ENCODE measurements around the gene DPH3.

Gene DPH3

DNA sequence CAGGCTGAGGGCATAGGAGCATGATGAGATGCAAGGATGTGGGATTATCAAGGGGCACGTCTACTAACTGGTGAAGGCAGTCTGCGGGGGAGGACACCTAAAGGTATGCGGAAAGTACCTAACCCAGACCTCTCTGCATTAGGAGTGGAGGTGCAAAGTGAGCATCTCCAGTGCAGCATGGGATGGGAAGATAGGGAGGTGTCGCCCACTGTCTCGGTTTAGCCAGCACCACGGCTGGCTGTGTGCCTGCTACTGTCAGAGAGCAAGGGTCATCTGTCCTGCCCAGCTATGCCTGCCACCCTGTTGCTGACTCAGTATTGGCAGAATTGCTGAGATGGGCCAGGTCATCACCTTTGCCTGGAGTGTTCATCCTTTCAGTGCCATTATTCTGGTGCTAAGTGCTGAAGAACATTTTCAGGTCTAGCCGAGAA is 40.4 kb upstream of the DPH3 start:
- no peak for TF ChIP-seq ZFX (IDR thresholded peaks at IDR 0.05)
- TF ChIP-seq CTCF (conservative IDR thresholded peaks at IDR 0.05), result no peak
- no peak overlapping the region for H3K27ac ChIP-seq

DNA sequence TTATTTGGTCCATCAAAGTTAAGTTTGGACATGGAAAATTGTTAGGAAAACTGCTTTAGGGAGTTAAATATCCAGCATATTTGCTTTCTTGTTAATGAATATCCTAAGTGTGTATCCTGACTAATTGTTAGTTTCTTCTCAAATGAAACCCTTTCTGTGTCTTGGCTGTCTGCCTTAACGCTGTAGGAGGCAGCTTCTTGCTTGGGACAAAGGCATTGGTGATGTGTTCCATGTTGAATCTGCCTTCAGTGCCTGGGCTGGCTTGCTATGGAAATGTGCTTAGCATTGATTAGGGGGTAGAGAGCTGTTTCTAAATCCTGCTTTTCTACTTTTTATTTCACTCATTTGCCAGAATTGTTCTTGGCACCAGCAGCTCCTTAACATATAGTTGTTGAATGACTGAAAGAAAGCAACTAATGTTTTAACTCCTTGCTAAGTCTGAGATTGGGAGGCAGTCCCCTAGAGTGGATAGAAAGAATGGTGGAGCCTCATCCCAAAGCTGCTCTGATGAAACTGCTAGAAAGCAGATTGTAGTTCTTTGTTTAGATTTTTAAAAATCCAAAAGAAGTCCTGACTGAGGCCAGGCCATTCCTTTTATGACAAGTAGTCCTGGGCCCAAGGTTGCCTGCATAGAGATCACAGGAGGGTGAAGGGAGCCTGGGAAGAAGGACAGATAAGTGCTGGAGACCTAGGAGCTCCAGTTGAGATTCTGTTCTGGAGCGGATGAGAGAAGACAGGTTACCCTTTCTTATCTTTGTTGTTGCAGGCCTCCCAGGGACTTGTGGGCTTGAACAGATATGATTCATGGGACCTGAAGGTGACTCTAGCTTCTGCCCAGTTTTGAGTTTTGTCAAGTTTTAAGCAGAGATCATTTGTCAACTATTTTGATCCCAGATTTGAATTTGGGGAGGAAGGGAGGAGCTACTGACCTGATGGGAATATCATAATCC is 39.6 kb upstream of the DPH3 start:
- H3K27ac ChIP-seq, result no peak overlapping the region
- TF ChIP-seq ZFX (IDR thresholded peaks at IDR 0.05) (no peak), CTCF (conservative IDR thresholded peaks at IDR 0.05) (no peak)

DNA sequence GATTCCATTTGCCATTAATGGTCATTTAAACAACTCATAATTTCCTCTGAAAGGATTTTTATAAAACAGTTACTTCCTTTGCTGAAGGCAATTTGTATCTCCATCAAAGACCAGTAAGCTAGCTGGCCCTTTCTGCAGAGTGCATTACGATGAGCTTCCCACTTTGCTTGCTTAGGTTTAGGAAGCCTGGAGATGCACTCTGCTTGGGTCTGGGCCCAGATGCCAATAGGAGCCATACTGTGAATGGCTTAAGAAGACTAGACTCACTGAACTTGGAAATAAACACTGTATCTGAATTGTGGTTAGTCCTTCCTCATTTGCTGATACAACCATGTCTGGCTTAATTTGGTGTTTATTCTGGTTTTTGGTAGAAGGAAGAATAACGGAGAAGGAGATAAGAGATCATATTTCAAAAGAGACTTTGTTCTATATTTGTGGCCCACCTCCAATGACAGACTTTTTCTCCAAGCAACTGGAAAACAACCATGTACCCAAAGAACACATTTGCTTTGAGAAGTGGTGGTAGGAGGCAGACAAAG is 38.4 kb upstream of the DPH3 start:
- no peak overlapping the region for H3K27ac ChIP-seq

DNA sequence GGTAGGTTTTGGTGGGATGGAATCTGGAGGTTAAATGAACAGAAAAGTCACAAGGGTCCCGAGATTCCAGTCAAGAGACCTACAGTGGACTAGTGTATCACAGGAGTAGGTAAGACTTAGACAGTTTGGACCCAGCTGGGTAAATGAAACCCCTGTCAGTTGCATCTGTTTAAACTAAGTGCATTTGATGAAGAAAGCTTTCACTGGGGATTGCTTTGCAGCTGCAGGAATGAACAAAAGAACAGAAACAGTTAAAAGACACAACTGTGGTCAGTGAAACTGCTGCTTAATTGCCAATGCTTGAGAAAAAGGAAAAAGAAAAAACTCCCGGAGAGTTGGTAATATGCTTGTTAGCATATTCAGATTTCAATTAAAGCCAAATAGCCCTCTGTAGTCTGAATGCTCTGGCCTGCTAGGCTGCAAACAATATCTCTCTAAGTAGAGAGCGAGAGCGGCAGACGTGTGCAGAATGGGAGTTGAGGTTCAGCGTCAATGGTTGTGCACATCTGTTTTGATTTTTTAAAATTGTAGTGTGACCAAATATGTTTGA is 37.4 kb upstream of the DPH3 start:
- no peak overlapping the region for H3K27ac ChIP-seq
- TF ChIP-seq CTCF (conservative IDR thresholded peaks at IDR 0.05) (no peak), ZFX (IDR thresholded peaks at IDR 0.05) (no peak)

More for the DNA sequence above, 38.4 kb upstream of the DPH3 start:
- TF ChIP-seq ZFX (IDR thresholded peaks at IDR 0.05) (no peak), CTCF (conservative IDR thresholded peaks at IDR 0.05) (no peak)

- no peak overlapping the region for H3K27ac ChIP-seq
- TF ChIP-seq ZFX (IDR thresholded peaks at IDR 0.05) (no peak), CTCF (conservative IDR thresholded peaks at IDR 0.05) (no peak)
Observed at GRCh38 chr3:16301507-16301906, 36.8 kb upstream of the DPH3 start.

GRCh38 chr3:16300881-16301359 is 36.2 kb upstream of the DPH3 start:
- no peak overlapping the region for H3K27ac ChIP-seq

More at GRCh38 chr3:16300881-16301359, 36.2 kb upstream of the DPH3 start:
- TF ChIP-seq ZFX (IDR thresholded peaks at IDR 0.05) (no peak), CTCF (conservative IDR thresholded peaks at IDR 0.05) (no peak)
